ENCODE data around the gene IL13. TPM values are rescaled to one million over a fixed set of nuclear protein-coding genes. Genes with fewer than 3 reads are reported as not detected.

Gene IL13
- total RNA-seq, 2 experiments from 2014 or later: 0.24 to 0.49 TPM

- Mint-ChIP-seq H3K36me3 (ENCODE audit: low read depth) (peaks cover 53% of the 10 kb centered on the region), H3K4me1 (ENCODE audit: low read depth) (peaks cover 37% of the 10 kb centered on the region), H3K4me3 (no peak overlapping the region), H3K9me3 (no peaks in the 10 kb centered on the region), H3K27ac (no peak overlapping the region), H3K27me3 (ENCODE audit: low read depth) (no peaks in the 10 kb centered on the region)
- DNase-seq: no peak
- intact Hi-C loops (cut with micrococcal nuclease): loop anchor here (1.0 to 5.0 kb wide), 5 partner anchors 17 to 543 kb away; partner anchors contain the start of gene KIF3A
- CTCF ChIA-PET: interaction anchor here (0.6 to 2.2 kb wide), 5 partner anchors 10 to 239 kb away, joined by 3 to 9 read pairs (median 4); no protein-coding TSS in a partner anchor
Observed at GRCh38 chr5:132640613-132641012, 17.4 kb upstream of the IL13 start.

GRCh38 chr5:132641241-132641723, 16.7 kb upstream of the IL13 start:
- intact Hi-C loops (cut with micrococcal nuclease): loop anchor here (1.0 to 5.0 kb wide), 5 partner anchors 18 to 544 kb away; partner anchors contain the start of gene KIF3A
- Mint-ChIP-seq H3K27ac (peak overlapping the region; percentile 18), H3K4me1 (ENCODE audit: low read depth) (peaks cover 31% of the 10 kb centered on the region), H3K9me3 (no peaks in the 10 kb centered on the region), H3K27me3 (ENCODE audit: low read depth) (no peaks in the 10 kb centered on the region), H3K36me3 (ENCODE audit: low read depth) (peaks cover 53% of the 10 kb centered on the region), H3K4me3 (no peak overlapping the region)
- CTCF ChIA-PET: interaction anchor here (1.3 to 2.2 kb wide), 5 partner anchors 11 to 238 kb away, joined by 3 to 9 read pairs (median 4); no protein-coding TSS in a partner anchor
- peak; percentile 75 for DNase-seq

- intact Hi-C loops (cut with micrococcal nuclease): loop anchor here (1.0 to 5.0 kb wide), 5 partner anchors 19 to 545 kb away; partner anchors contain the start of gene KIF3A
- Mint-ChIP-seq H3K27me3 (ENCODE audit: low read depth) (no peaks in the 10 kb centered on the region), H3K4me1 (ENCODE audit: low read depth) (peaks cover 27% of the 10 kb centered on the region), H3K27ac (peak overlapping the region; percentile 18), H3K9me3 (no peaks in the 10 kb centered on the region), H3K4me3 (no peak overlapping the region), H3K36me3 (ENCODE audit: low read depth) (peaks cover 53% of the 10 kb centered on the region)
- CTCF ChIA-PET: interaction anchor here (0.6 to 2.2 kb wide), 5 partner anchors 11 to 238 kb away, joined by 3 to 9 read pairs (median 4); no protein-coding TSS in a partner anchor
- peak; percentile 46 for DNase-seq
Observed at GRCh38 chr5:132641841-132642240, 16.1 kb upstream of the IL13 start.

- Mint-ChIP-seq H3K27me3 (ENCODE audit: low read depth) (no peaks in the 10 kb centered on the region), H3K36me3 (ENCODE audit: low read depth) (peaks cover 35% of the 10 kb centered on the region), H3K9me3 (peaks cover 15% of the 10 kb centered on the region), H3K4me3 (no peak overlapping the region), H3K4me1 (ENCODE audit: low read depth) (peaks cover 25% of the 10 kb centered on the region), H3K27ac (no peak overlapping the region)
- DNase-seq: no peak
- intact Hi-C loops (cut with micrococcal nuclease): loop anchor here (5.0 kb wide), 1 partner anchor 547 kb away; no protein-coding TSS in a partner anchor
- CTCF ChIA-PET: interaction anchor here (1.2 to 1.4 kb wide), 3 partner anchors 11 to 176 kb away, joined by 3 read pairs; no protein-coding TSS in a partner anchor
Observed at GRCh38 chr5:132644177-132644576, 13.8 kb upstream of the IL13 start.

- no peak overlapping the region for H3K4me3 Mint-ChIP-seq
- H3K27me3 Mint-ChIP-seq (ENCODE audit: low read depth): no peaks in the 10 kb centered on the region
- H3K9me3 Mint-ChIP-seq: peaks cover 15% of the 10 kb centered on the region
- DNase-seq: no peak
- H3K36me3 Mint-ChIP-seq (ENCODE audit: low read depth): peaks cover 22% of the 10 kb centered on the region
- H3K4me1 Mint-ChIP-seq (ENCODE audit: low read depth): peaks cover 5% of the 10 kb centered on the region
- CTCF ChIA-PET: interaction anchor here (0.6 kb wide), 1 partner anchor 100 kb away, joined by 3 read pairs; no protein-coding TSS in a partner anchor
- H3K27ac Mint-ChIP-seq: no peak overlapping the region
- intact Hi-C loops (cut with micrococcal nuclease): no loop called here
Observed at GRCh38 chr5:132646583-132647266, 11.2 kb upstream of the IL13 start.

- no peak overlapping the region for H3K4me3 Mint-ChIP-seq
- H3K9me3 Mint-ChIP-seq: peaks cover 15% of the 10 kb centered on the region
- CTCF ChIA-PET: no interaction called here
- no peak for DNase-seq
- no peak overlapping the region for H3K27ac Mint-ChIP-seq
- no peaks in the 10 kb centered on the region for H3K4me1 Mint-ChIP-seq (ENCODE audit: low read depth)
- H3K27me3 Mint-ChIP-seq (ENCODE audit: low read depth): peaks cover 1% of the 10 kb centered on the region
- intact Hi-C loops (cut with micrococcal nuclease): no loop called here
- peaks cover 14% of the 10 kb centered on the region for H3K36me3 Mint-ChIP-seq (ENCODE audit: low read depth)
Observed at GRCh38 chr5:132647473-132647872, 10.5 kb upstream of the IL13 start.

GRCh38 chr5:132648355-132648754, 9.6 kb upstream of the IL13 start:
- CTCF ChIA-PET: no interaction called here
- no peak overlapping the region for H3K27ac Mint-ChIP-seq

GRCh38 chr5:132651838-132652469, 6.0 kb upstream of the IL13 start:
- peaks cover 16% of the 10 kb centered on the region for H3K27me3 Mint-ChIP-seq (ENCODE audit: low read depth)
- H3K4me1 Mint-ChIP-seq (ENCODE audit: low read depth): peaks cover 6% of the 10 kb centered on the region
- H3K27ac Mint-ChIP-seq: no peak overlapping the region
- DNase-seq: no peak
- intact Hi-C loops (cut with micrococcal nuclease): no loop called here
- H3K36me3 Mint-ChIP-seq (ENCODE audit: low read depth): no peaks in the 10 kb centered on the region
- no peak overlapping the region for H3K4me3 Mint-ChIP-seq
- CTCF ChIA-PET: no interaction called here
- peaks cover 15% of the 10 kb centered on the region for H3K9me3 Mint-ChIP-seq

More at GRCh38 chr5:132648355-132648754, 9.6 kb upstream of the IL13 start:
- H3K4me1 Mint-ChIP-seq (ENCODE audit: low read depth): no peaks in the 10 kb centered on the region
- peaks cover 6% of the 10 kb centered on the region for H3K36me3 Mint-ChIP-seq (ENCODE audit: low read depth)
- peaks cover 1% of the 10 kb centered on the region for H3K27me3 Mint-ChIP-seq (ENCODE audit: low read depth)
- intact Hi-C loops (cut with micrococcal nuclease): no loop called here
- DNase-seq: no peak
- H3K4me3 Mint-ChIP-seq: no peak overlapping the region
- peaks cover 15% of the 10 kb centered on the region for H3K9me3 Mint-ChIP-seq

GRCh38 chr5:132653716-132654115, 4.3 kb upstream of the IL13 start:
- CTCF ChIA-PET: no interaction called here
- no peak overlapping the region for H3K4me3 Mint-ChIP-seq
- peaks cover under 1% of the 10 kb centered on the region for H3K9me3 Mint-ChIP-seq
- intact Hi-C loops (cut with micrococcal nuclease): no loop called here
- peaks cover 31% of the 10 kb centered on the region for H3K27me3 Mint-ChIP-seq (ENCODE audit: low read depth)
- H3K27ac Mint-ChIP-seq: no peak overlapping the region
- H3K4me1 Mint-ChIP-seq (ENCODE audit: low read depth): peaks cover 7% of the 10 kb centered on the region
- no peak for DNase-seq
- no peaks in the 10 kb centered on the region for H3K36me3 Mint-ChIP-seq (ENCODE audit: low read depth)

GRCh38 chr5:132655821-132656773, 1.9 kb upstream of the IL13 start:
- Mint-ChIP-seq H3K9me3 (no peaks in the 10 kb centered on the region), H3K4me1 (ENCODE audit: low read depth) (peaks cover 7% of the 10 kb centered on the region), H3K27me3 (ENCODE audit: low read depth) (peaks cover 32% of the 10 kb centered on the region), H3K27ac (no peak overlapping the region), H3K36me3 (ENCODE audit: low read depth) (no peaks in the 10 kb centered on the region), H3K4me3 (no peak overlapping the region)
- intact Hi-C loops (cut with micrococcal nuclease): no loop called here
- CTCF ChIA-PET: no interaction called here
- DNase-seq: peak; percentile 40

GRCh38 chr5:132656774-132657355, 1.1 kb upstream of the IL13 start:
- H3K9me3 Mint-ChIP-seq: no peaks in the 10 kb centered on the region
- intact Hi-C loops (cut with micrococcal nuclease): no loop called here
- peaks cover 32% of the 10 kb centered on the region for H3K27me3 Mint-ChIP-seq (ENCODE audit: low read depth)
- CTCF ChIA-PET: no interaction called here
- H3K36me3 Mint-ChIP-seq (ENCODE audit: low read depth): no peaks in the 10 kb centered on the region
- no peak overlapping the region for H3K27ac Mint-ChIP-seq
- no peak for DNase-seq
- peak overlapping the region; percentile 11 for H3K4me3 Mint-ChIP-seq
- H3K4me1 Mint-ChIP-seq (ENCODE audit: low read depth): peaks cover 7% of the 10 kb centered on the region
